ENCODE results near the gene OSTF1. TPM values are rescaled to one million over a fixed set of nuclear protein-coding genes. Genes with fewer than 3 reads are reported as not detected.

The OSTF1 gene
- total RNA-seq, 1 donor from 2014 or later, result 9.8 TPM

- no peak overlapping the region for H3K27ac Mint-ChIP-seq
- no peaks in the 10 kb centered on the region for H3K4me1 Mint-ChIP-seq (ENCODE audit: low read depth)
- no peaks in the 10 kb centered on the region for H3K36me3 Mint-ChIP-seq (ENCODE audit: insufficient read depth)
- DNase-seq (ENCODE audit: low spot score, unreplicated experiment), result no peak
- H3K9me3 Mint-ChIP-seq (ENCODE audit: low read depth), result no peaks in the 10 kb centered on the region
- H3K4me3 Mint-ChIP-seq (ENCODE audit: low read depth), result no peak overlapping the region
- no peaks in the 10 kb centered on the region for H3K27me3 Mint-ChIP-seq
- TF ChIP-seq CTCF (IDR thresholded peaks at IDR 0.05; ENCODE audit: unreplicated experiment), result no peak
These were observed 68.5 kb downstream of the OSTF1 start for GRCh38 chr9:75156858-75157257.

- H3K27me3 Mint-ChIP-seq, result no peaks in the 10 kb centered on the region
- DNase-seq (ENCODE audit: low spot score, unreplicated experiment), result no peak
- H3K9me3 Mint-ChIP-seq (ENCODE audit: low read depth), result peaks cover 20% of the 10 kb centered on the region
- no peak overlapping the region for H3K4me3 Mint-ChIP-seq (ENCODE audit: low read depth)
- H3K4me1 Mint-ChIP-seq (ENCODE audit: low read depth), result no peaks in the 10 kb centered on the region
- H3K27ac Mint-ChIP-seq, result no peak overlapping the region
- peaks cover 2% of the 10 kb centered on the region for H3K36me3 Mint-ChIP-seq (ENCODE audit: insufficient read depth)
- TF ChIP-seq CTCF (IDR thresholded peaks at IDR 0.05; ENCODE audit: unreplicated experiment), result no peak
These were observed 73.0 kb downstream of the OSTF1 start for GRCh38 chr9:75161116-75161857.

- no peak overlapping the region for H3K27ac Mint-ChIP-seq
- no peak for TF ChIP-seq CTCF (IDR thresholded peaks at IDR 0.05; ENCODE audit: unreplicated experiment)
- DNase-seq (ENCODE audit: low spot score, unreplicated experiment), result no peak
- H3K4me1 Mint-ChIP-seq (ENCODE audit: low read depth), result no peaks in the 10 kb centered on the region
- peaks cover 25% of the 10 kb centered on the region for H3K9me3 Mint-ChIP-seq (ENCODE audit: low read depth)
- H3K36me3 Mint-ChIP-seq (ENCODE audit: insufficient read depth), result peaks cover 6% of the 10 kb centered on the region
- no peaks in the 10 kb centered on the region for H3K27me3 Mint-ChIP-seq
- H3K4me3 Mint-ChIP-seq (ENCODE audit: low read depth), result no peak overlapping the region
These were observed 75.5 kb downstream of the OSTF1 start for GRCh38 chr9:75163764-75164163.

- H3K4me3 Mint-ChIP-seq (ENCODE audit: low read depth), result no peak overlapping the region
- no peak for TF ChIP-seq CTCF (IDR thresholded peaks at IDR 0.05; ENCODE audit: unreplicated experiment)
- no peaks in the 10 kb centered on the region for H3K4me1 Mint-ChIP-seq (ENCODE audit: low read depth)
- no peak for DNase-seq (ENCODE audit: low spot score, unreplicated experiment)
- peaks cover 25% of the 10 kb centered on the region for H3K9me3 Mint-ChIP-seq (ENCODE audit: low read depth)
- H3K36me3 Mint-ChIP-seq (ENCODE audit: insufficient read depth), result peaks cover 6% of the 10 kb centered on the region
- no peak overlapping the region for H3K27ac Mint-ChIP-seq
- no peaks in the 10 kb centered on the region for H3K27me3 Mint-ChIP-seq
These were observed 76.3 kb downstream of the OSTF1 start for GRCh38 chr9:75164573-75164972.

- DNase-seq (ENCODE audit: low spot score, unreplicated experiment), result no peak
- peaks cover 25% of the 10 kb centered on the region for H3K9me3 Mint-ChIP-seq (ENCODE audit: low read depth)
- no peak overlapping the region for H3K27ac Mint-ChIP-seq
- no peaks in the 10 kb centered on the region for H3K4me1 Mint-ChIP-seq (ENCODE audit: low read depth)
- H3K4me3 Mint-ChIP-seq (ENCODE audit: low read depth), result no peak overlapping the region
- TF ChIP-seq CTCF (IDR thresholded peaks at IDR 0.05; ENCODE audit: unreplicated experiment), result no peak
- peaks cover 6% of the 10 kb centered on the region for H3K36me3 Mint-ChIP-seq (ENCODE audit: insufficient read depth)
- H3K27me3 Mint-ChIP-seq, result no peaks in the 10 kb centered on the region
These were observed 79.0 kb downstream of the OSTF1 start for GRCh38 chr9:75167281-75167680.
